Activated CD4-positive, alpha-beta T cell treated with anti-CD3 and anti-CD28 coated beads for 36 hours (primary cell): Measurements from ENCODE around the gene RERG. TPM values are rescaled to one million over a fixed set of nuclear protein-coding genes. Genes with fewer than 3 reads are reported as not detected.
"Not testable (repeated sequence)": the region's sequence is repeated elsewhere in the genome, so short reads cannot be mapped to it uniquely, and the experiment has no call there.

Source experiments
- ATAC-seq: fragments of 200-7000 bp; cut with Tn5 transposase; one replicate; pipeline ENCODE4 v1.10.0; 2021; ENCODE audit warnings: mild to moderate bottlenecking, moderate library complexity
- CTCF ChIA-PET: fragments of 350-600 bp; sonication (Branson Sonifier 250); formaldehyde crosslinking; loops from one replicate; lab custom pipeline; 2021; ENCODE audit warnings: antibody characterized with exemption; lab: Charles Lee
- POLR2A ChIA-PET: fragments of 350-600 bp; sonication (Branson Sonifier 250); formaldehyde crosslinking; loops from one replicate; lab custom pipeline; 2021; ENCODE audit warnings: antibody characterized with exemption, inconsistent platforms; lab: Charles Lee
- DNase-seq: peaks from one replicate; pipeline ENCODE4 v3.0.0-alpha.2; 2020
- H3K27ac Mint-ChIP-seq: one replicate; pipeline ENCODE4 v1.8.0; 2021; ENCODE audit warnings: mixed read lengths
- H3K27me3 Mint-ChIP-seq: one replicate; pipeline ENCODE4 v1.8.0; 2021; ENCODE audit warnings: mixed read lengths
- H3K36me3 Mint-ChIP-seq: one replicate; pipeline ENCODE4 v1.8.0; 2021; ENCODE audit warnings: low read depth, mixed read lengths
- H3K4me1 Mint-ChIP-seq: one replicate; pipeline ENCODE4 v1.8.0; 2021; ENCODE audit warnings: mixed read lengths
- H3K4me3 Mint-ChIP-seq: one replicate; pipeline ENCODE4 v1.8.0; 2021; ENCODE audit warnings: mild to moderate bottlenecking, moderate library complexity, mixed read lengths
- H3K9me3 Mint-ChIP-seq: one replicate; pipeline ENCODE4 v1.8.0; 2021; ENCODE audit warnings: low read depth, mixed read lengths
- intact Hi-C, 2 experiments: fragments of 100-400 bp; cut with DNase I in 1 of 2; cut with micrococcal nuclease in 1 of 2; formaldehyde crosslinking; loops; one replicate each; pipeline versions ENCODE4 v1.14.2 to v1.15.1; 2022 to 2024; cut with DNase I, micrococcal nuclease
- total RNA-seq, 2 experiments: library from RNA; stranded (reverse); gene quantifications; one replicate each; pipeline ENCODE4 v1.2.3, GENCODE V29; 2021

RERG gene
- total RNA-seq, 2 experiments from 2014 or later: not detected

- Mint-ChIP-seq H3K27ac (no peak overlapping the region), H3K4me1 (no peaks in the 10 kb centered on the region), H3K27me3 (peaks cover 20% of the 10 kb centered on the region), H3K4me3 (no peak overlapping the region), H3K36me3 (no peaks in the 10 kb centered on the region), H3K9me3 (no peaks in the 10 kb centered on the region)
- no peak for DNase-seq
- no peak for ATAC-seq
- POLR2A ChIA-PET: no interaction called here
- intact Hi-C loops: no loop called here
- CTCF ChIA-PET: interaction anchor here (1.5 to 6.1 kb wide), 2 partner anchors 13 to 14 kb away, joined by 8 to 52 read pairs; partner anchors contain the start of gene RERG
Observed at GRCh38 chr12:15234508-15234907, 13.3 kb upstream of the RERG start.

GRCh38 chr12:15234011-15234410 lies 12.8 kb upstream of the RERG start:
- ATAC-seq (no peak), DNase-seq (no peak)
- no peaks in the 10 kb centered on the region for H3K4me1 Mint-ChIP-seq
- no peak overlapping the region for H3K4me3 Mint-ChIP-seq
- no peak overlapping the region for H3K27ac Mint-ChIP-seq
- H3K36me3 Mint-ChIP-seq: no peaks in the 10 kb centered on the region
- CTCF ChIA-PET: interaction anchor here (6.1 kb wide), 1 partner anchor 13 kb away, joined by 52 read pairs; the partner anchor contains the start of gene RERG
- H3K27me3 Mint-ChIP-seq: peaks cover 23% of the 10 kb centered on the region
- no peaks in the 10 kb centered on the region for H3K9me3 Mint-ChIP-seq
- intact Hi-C loops: no loop called here
- POLR2A ChIA-PET: no interaction called here

GRCh38 chr12:15232959-15233358 lies 11.7 kb upstream of the RERG start:
- Mint-ChIP-seq H3K27ac (no peak overlapping the region), H3K4me1 (no peaks in the 10 kb centered on the region), H3K27me3 (peaks cover 19% of the 10 kb centered on the region), H3K9me3 (no peaks in the 10 kb centered on the region), H3K4me3 (no peak overlapping the region), H3K36me3 (no peaks in the 10 kb centered on the region)
- ChIA-PET CTCF (interaction anchor here (0.6 to 6.1 kb wide), 2 partner anchors 12 to 52 kb away, joined by 3 to 52 read pairs; partner anchors contain the start of gene RERG), POLR2A (no interaction called here)
- intact Hi-C loops: no loop called here
- ATAC-seq (no peak), DNase-seq (no peak)

GRCh38 chr12:15231493-15231892 lies 10.3 kb upstream of the RERG start:
- no peak overlapping the region for H3K4me3 Mint-ChIP-seq
- no peaks in the 10 kb centered on the region for H3K36me3 Mint-ChIP-seq
- ATAC-seq (no peak), DNase-seq (no peak)
- ChIA-PET POLR2A (no interaction called here), CTCF (interaction anchor here (0.6 to 6.1 kb wide), 3 partner anchors 11 to 23 kb away, joined by 3 to 52 read pairs (median 3); partner anchors contain the start of gene RERG)
- intact Hi-C loops: no loop called here
- H3K9me3 Mint-ChIP-seq: no peaks in the 10 kb centered on the region
- no peak overlapping the region for H3K27ac Mint-ChIP-seq
- H3K4me1 Mint-ChIP-seq: no peaks in the 10 kb centered on the region
- peaks cover 23% of the 10 kb centered on the region for H3K27me3 Mint-ChIP-seq

GRCh38 chr12:15230751-15231150 lies 9.5 kb upstream of the RERG start:
- no peak for ATAC-seq
- CTCF ChIA-PET: interaction anchor here (0.6 to 6.1 kb wide), 4 partner anchors 10 to 271 kb away, joined by 3 to 52 read pairs (median 4); partner anchors contain the start of gene RERG
- intact Hi-C loops: no loop called here
- Mint-ChIP-seq H3K27me3 (peaks cover 23% of the 10 kb centered on the region), H3K27ac (no peak overlapping the region), H3K9me3 (no peaks in the 10 kb centered on the region), H3K4me3 (no peak overlapping the region), H3K36me3 (no peaks in the 10 kb centered on the region), H3K4me1 (no peaks in the 10 kb centered on the region)
- POLR2A ChIA-PET: no interaction called here
- no peak for DNase-seq

- ChIA-PET POLR2A (no interaction called here), CTCF (interaction anchor here (0.6 to 6.1 kb wide), 4 partner anchors 9 to 290 kb away, joined by 3 to 52 read pairs (median 4); partner anchors contain the start of gene RERG)
- intact Hi-C loops: no loop called here
- Mint-ChIP-seq H3K27me3 (peaks cover 27% of the 10 kb centered on the region), H3K4me1 (no peaks in the 10 kb centered on the region), H3K36me3 (no peaks in the 10 kb centered on the region), H3K4me3 (no peak overlapping the region), H3K27ac (no peak overlapping the region), H3K9me3 (no peaks in the 10 kb centered on the region)
- DNase-seq (no peak), ATAC-seq (no peak)
Observed at GRCh38 chr12:15230137-15230536, 8.9 kb upstream of the RERG start.

GRCh38 chr12:15227004-15227679 lies 5.9 kb upstream of the RERG start:
- peak; percentile 33 for ATAC-seq
- Mint-ChIP-seq H3K27ac (no peak overlapping the region), H3K4me1 (no peaks in the 10 kb centered on the region), H3K27me3 (peaks cover 36% of the 10 kb centered on the region), H3K9me3 (no peaks in the 10 kb centered on the region), H3K4me3 (no peak overlapping the region), H3K36me3 (no peaks in the 10 kb centered on the region)
- intact Hi-C loops: loop anchor here (1.0 to 10.0 kb wide), 3 partner anchors 42 to 382 kb away; partner anchors contain the start of gene ART4 (in 1 of the 2)
- ChIA-PET CTCF (interaction anchor here (0.6 to 1.0 kb wide), 2 partner anchors 33 to 306 kb away, joined by 3 read pairs; no protein-coding TSS in a partner anchor), POLR2A (no interaction called here)
- peak; percentile 46 for DNase-seq

- CTCF ChIA-PET, POLR2A ChIA-PET: not testable (repeated sequence)
- intact Hi-C loops: loop anchor here (2.0 to 10.0 kb wide), 2 partner anchors 297 to 381 kb away; partner anchors contain the start of gene ART4 (in 1 of the 2)
Observed at GRCh38 chr12:15225863-15226218, 4.6 kb upstream of the RERG start.

GRCh38 chr12:15225136-15225862 lies 4.1 kb upstream of the RERG start:
- peaks cover 2% of the 10 kb centered on the region for H3K4me1 Mint-ChIP-seq
- no peak overlapping the region for H3K27ac Mint-ChIP-seq
- no peaks in the 10 kb centered on the region for H3K36me3 Mint-ChIP-seq
- CTCF ChIA-PET: no interaction called here
- intact Hi-C loops: loop anchor here in 1 of 2 experiments (10.0 kb wide), 1 partner anchor 380 kb away; the partner anchor contains the start of gene ART4
- no peak overlapping the region for H3K4me3 Mint-ChIP-seq
- no peaks in the 10 kb centered on the region for H3K9me3 Mint-ChIP-seq
- ATAC-seq (no peak), DNase-seq (no peak)
- POLR2A ChIA-PET: no interaction called here
- H3K27me3 Mint-ChIP-seq: peaks cover 39% of the 10 kb centered on the region

More at GRCh38 chr12:15225863-15226218, 4.6 kb upstream of the RERG start:
- not testable (repeated sequence) for H3K9me3 Mint-ChIP-seq, H3K4me1 Mint-ChIP-seq, ATAC-seq, DNase-seq, H3K4me3 Mint-ChIP-seq, H3K36me3 Mint-ChIP-seq, H3K27ac Mint-ChIP-seq
- peaks cover 39% of the 10 kb centered on the region for H3K27me3 Mint-ChIP-seq

GRCh38 chr12:15222219-15222618 lies 1.0 kb upstream of the RERG start:
- Mint-ChIP-seq H3K27me3 (peaks cover 32% of the 10 kb centered on the region), H3K4me3 (no peak overlapping the region), H3K36me3 (no peaks in the 10 kb centered on the region), H3K9me3 (no peaks in the 10 kb centered on the region), H3K27ac (no peak overlapping the region), H3K4me1 (peaks cover 2% of the 10 kb centered on the region)
- ATAC-seq (no peak), DNase-seq (no peak)
- POLR2A ChIA-PET: no interaction called here
- intact Hi-C loops: loop anchor here (5.0 to 10.0 kb wide), 3 partner anchors 225 to 377 kb away; partner anchors contain the start of gene ART4 (in 1 of the 2)
- CTCF ChIA-PET: interaction anchor here (0.6 to 5.7 kb wide), 29 partner anchors 9 to 503 kb away, joined by 3 to 52 read pairs (median 4); no protein-coding TSS in a partner anchor

GRCh38 chr12:15220451-15220850 lies 766 bp downstream of the RERG start:
- no peak overlapping the region for H3K4me3 Mint-ChIP-seq
- H3K9me3 Mint-ChIP-seq: no peaks in the 10 kb centered on the region
- POLR2A ChIA-PET: no interaction called here
- no peaks in the 10 kb centered on the region for H3K36me3 Mint-ChIP-seq
- DNase-seq (no peak), ATAC-seq (no peak)
- intact Hi-C loops: loop anchor here (2.0 to 10.0 kb wide), 6 partner anchors 48 to 498 kb away; partner anchors contain the start of gene ART4 (in 1 of the 2)
- no peak overlapping the region for H3K27ac Mint-ChIP-seq
- peaks cover 2% of the 10 kb centered on the region for H3K4me1 Mint-ChIP-seq
- peaks cover 28% of the 10 kb centered on the region for H3K27me3 Mint-ChIP-seq
- CTCF ChIA-PET: interaction anchor here (0.6 to 5.7 kb wide), 28 partner anchors 7 to 573 kb away, joined by 3 to 52 read pairs (median 5); no protein-coding TSS in a partner anchor
